CD14-positive monocyte (primary cell): ENCODE results near the gene FITM2. TPM values are rescaled to one million over a fixed set of nuclear protein-coding genes. Genes with fewer than 3 reads are reported as not detected.

Experiments used
- DNase-seq, 3 donors: peaks; one replicate each; pipeline ENCODE4 v3.0.0-alpha.2; 2011 to 2022
- H2AFZ ChIP-seq: 2 replicates; pipeline ENCODE4 v1.6.0; 2012; ENCODE audit warnings: mild to moderate bottlenecking, low read depth, low read length, inconsistent platforms; ENCODE audit not compliant: insufficient read depth, poor library complexity, severe bottlenecking
- H3K27ac ChIP-seq, 2 donors: 1 replicate in 1 of 2; 2 replicates in 1 of 2; pipeline ENCODE4 v1.5.1; 2012 to 2013; ENCODE audit warnings: low read length in 2 of 2, control low read depth in 1 of 2, inconsistent platforms in 1 of 2, low read depth in 1 of 2, mild to moderate bottlenecking in 1 of 2
- H3K27me3 ChIP-seq, 2 donors: one replicate each; pipeline versions ENCODE4 v1.6.0 to v1.6.1; 2011 to 2013; ENCODE audit warnings: low read length in 2 of 2; ENCODE audit not compliant: control insufficient read depth in 2 of 2, insufficient read depth in 2 of 2
- H3K36me3 ChIP-seq, 2 donors: replicated peaks in 1 of 2; 1 replicate in 1 of 2; 2 replicates in 1 of 2; pipeline versions ENCODE4 v1.5.1 to v1.6.1; 2012 to 2013; ENCODE audit warnings: low read length in 2 of 2, control low read depth in 1 of 2, inconsistent platforms in 1 of 2, mild to moderate bottlenecking in 1 of 2; ENCODE audit not compliant: insufficient read depth in 2 of 2, control insufficient read depth in 1 of 2
- H3K4me1 ChIP-seq, 2 donors: 1 replicate in 1 of 2; 2 replicates in 1 of 2; pipeline versions ENCODE4 v1.5.1 to v1.6.1; 2012 to 2013; ENCODE audit warnings: low read length in 2 of 2, control low read depth in 1 of 2, inconsistent platforms in 1 of 2, mild to moderate bottlenecking in 1 of 2, moderate library complexity in 1 of 2; ENCODE audit not compliant: insufficient read depth in 2 of 2, control insufficient read depth in 1 of 2
- H3K4me2 ChIP-seq: replicated peaks from 2 replicates; pipeline ENCODE3; 2012; ENCODE audit warnings: low read length, moderate library complexity, mild to moderate bottlenecking; ENCODE audit not compliant: poor library complexity, severe bottlenecking; ENCODE audit errors: extremely low read depth
- H3K4me3 ChIP-seq, 3 experiments: fragments of 200-600 bp in 1 of 3; sonication (generic) in 1 of 3; replicated peaks in 1 of 3; 1 replicate in 2 of 3; 2 replicates in 1 of 3; pipeline ENCODE4 v1.5.1; 2011 to 2013; ENCODE audit warnings: low read length in 3 of 3, mild to moderate bottlenecking in 3 of 3, control low read depth in 2 of 3, low read depth in 2 of 3, inconsistent platforms in 1 of 3, moderate library complexity in 1 of 3
- H3K79me2 ChIP-seq: 2 replicates; pipeline ENCODE4 v1.6.0; 2012; ENCODE audit warnings: mild to moderate bottlenecking, control low read depth, inconsistent platforms, low read length, moderate library complexity; ENCODE audit not compliant: insufficient read depth
- H3K9ac ChIP-seq: 2 replicates; pipeline ENCODE4 v1.6.0; 2017; ENCODE audit warnings: low read length, mild to moderate bottlenecking; ENCODE audit not compliant: insufficient read depth, poor library complexity, severe bottlenecking
- H3K9me3 ChIP-seq, 2 donors: replicated peaks in 1 of 2; 1 replicate in 1 of 2; 2 replicates in 1 of 2; pipeline versions ENCODE4 v1.5.1 to v1.6.1; 2012 to 2013; ENCODE audit warnings: low read length in 2 of 2, control low read depth in 1 of 2; ENCODE audit not compliant: control insufficient read depth in 1 of 2, insufficient read depth in 1 of 2
- H4K20me1 ChIP-seq: 2 replicates; pipeline ENCODE4 v1.6.0; 2012; ENCODE audit warnings: mild to moderate bottlenecking, low read length, control low read depth, moderate library complexity; ENCODE audit not compliant: insufficient read depth
- H3K27ac Mint-ChIP-seq, 7 donors: one replicate each; pipeline ENCODE4 v1.8.0; 2020; ENCODE audit warnings: mild to moderate bottlenecking in 7 of 7, mixed read lengths in 7 of 7, moderate library complexity in 6 of 7, inconsistent platforms in 2 of 7
- H3K27me3 Mint-ChIP-seq, 3 donors: one replicate each; pipeline ENCODE4 v1.8.0; 2021 to 2022; ENCODE audit warnings: low read depth in 3 of 3, mild to moderate bottlenecking in 3 of 3, mixed read lengths in 3 of 3, moderate library complexity in 3 of 3, inconsistent platforms in 1 of 3
- H3K36me3 Mint-ChIP-seq, 2 donors: one replicate each; pipeline ENCODE4 v1.8.0; 2020; ENCODE audit warnings: mixed read lengths in 2 of 2, inconsistent platforms in 1 of 2, mild to moderate bottlenecking in 1 of 2
- H3K4me1 Mint-ChIP-seq: one replicate; pipeline ENCODE4 v1.8.0; 2020; ENCODE audit warnings: mild to moderate bottlenecking, mixed read lengths
- H3K4me3 Mint-ChIP-seq, 2 donors: one replicate each; pipeline ENCODE4 v1.8.0; 2020; ENCODE audit warnings: mild to moderate bottlenecking in 2 of 2, mixed read lengths in 2 of 2, moderate library complexity in 1 of 2
- H3K9me3 Mint-ChIP-seq, 7 donors: one replicate each; pipeline ENCODE4 v1.8.0; 2020 to 2022; ENCODE audit warnings: mixed read lengths in 7 of 7, mild to moderate bottlenecking in 6 of 7, moderate library complexity in 6 of 7, inconsistent platforms in 2 of 7
- CTCF ChIP-seq: fragments of 200-600 bp; IDR thresholded peaks from one replicate; pipeline ENCODE4 v1.8.0; 2022; ENCODE audit warnings: antibody characterized with exemption, mild to moderate bottlenecking
- WGBS: methylation state at CpG from one replicate; pipeline ENCODE4 v1.1.5; 2013; ENCODE audit warnings: missing lambda C conversion rate; ENCODE audit not compliant: insufficient coverage; 5-methylcytosine and 5-hydroxymethylcytosine counted together
- intact Hi-C, 2 donors: fragments of 100-400 bp; cut with micrococcal nuclease; formaldehyde crosslinking; loops; one replicate each; pipeline versions ENCODE4 v1.15.0 to v1.15.1; 2023
- polyA plus RNA-seq, 3 donors: library from polyadenylated mRNA; depleted of rRNA in 1 of 3; unstranded in 2 of 3; stranded (reverse) in 1 of 3; fragments of 300-500 nt in 2 of 3; fragments of >200 nt in 1 of 3; fragmentation: Illumina TruSeq in 2 of 3; gene quantifications; 1 replicate in 2 of 3; 2 replicates in 1 of 3; pipeline ENCODE4 v1.2.3, GENCODE V29; 2012 to 2021

Gene FITM2
- polyA plus RNA-seq, 3 donors, result 0.32 to 2.2 (median 0.69) TPM

- no peaks in the 10 kb centered on the region for H3K9me3 ChIP-seq
- no peaks in the 10 kb centered on the region for H3K79me2 ChIP-seq
- no peak overlapping the region for H3K4me2 ChIP-seq
- no peak overlapping the region for H3K4me3 ChIP-seq
- no CpG with 5 or more reads among the region's 3 CpGs for WGBS
- Mint-ChIP-seq H3K4me1 (no peaks in the 10 kb centered on the region), H3K27ac (no peak overlapping the region), H3K36me3 (no peaks in the 10 kb centered on the region), H3K9me3 (peaks cover 0 to 1% (median 0%) of the 10 kb centered on the region in 7 donors), H3K27me3 (peaks cover 0 to 1% (median 1%) of the 10 kb centered on the region in 3 donors), H3K4me3 (no peak overlapping the region)
- no peak for TF ChIP-seq CTCF
- no peak overlapping the region for H3K9ac ChIP-seq
- H2AFZ ChIP-seq, result no peak overlapping the region
- no peaks in the 10 kb centered on the region for H3K4me1 ChIP-seq
- H3K36me3 ChIP-seq, result no peaks in the 10 kb centered on the region
- intact Hi-C loops, result no loop called here
- H3K27ac ChIP-seq, result no peak overlapping the region
- no peaks in the 10 kb centered on the region for H3K27me3 ChIP-seq
- no peaks in the 10 kb centered on the region for H4K20me1 ChIP-seq
- no peak for DNase-seq
These were observed 28.8 kb downstream of the FITM2 start for GRCh38 chr20:44282192-44282591.

GRCh38 chr20:44280387-44280786, 30.6 kb downstream of the FITM2 start:
- H3K4me3 ChIP-seq, result no peak overlapping the region
- H3K9ac ChIP-seq, result no peak overlapping the region
- Mint-ChIP-seq H3K27ac (no peak overlapping the region), H3K36me3 (no peaks in the 10 kb centered on the region), H3K4me1 (no peaks in the 10 kb centered on the region), H3K27me3 (peaks cover 0 to 3% (median 1%) of the 10 kb centered on the region in 3 donors), H3K4me3 (no peak overlapping the region), H3K9me3 (peaks cover 0 to 2% (median 0%) of the 10 kb centered on the region in 7 donors)
- H4K20me1 ChIP-seq, result no peaks in the 10 kb centered on the region
- no peak for DNase-seq
- no peak overlapping the region for H3K4me2 ChIP-seq
- TF ChIP-seq CTCF, result no peak
- no peak overlapping the region for H2AFZ ChIP-seq
- H3K27me3 ChIP-seq, result no peaks in the 10 kb centered on the region
- H3K4me1 ChIP-seq, result no peaks in the 10 kb centered on the region
- no peaks in the 10 kb centered on the region for H3K36me3 ChIP-seq
- WGBS, result no CpG with 5 or more reads among the region's 2 CpGs
- intact Hi-C loops, result no loop called here
- no peaks in the 10 kb centered on the region for H3K79me2 ChIP-seq
- H3K27ac ChIP-seq, result no peak overlapping the region
- H3K9me3 ChIP-seq, result no peaks in the 10 kb centered on the region
